ENCODE measurements around the gene SMARCA4.
"Not testable (repeated sequence)": the region's sequence is repeated elsewhere in the genome, so short reads cannot be mapped to it uniquely, and the experiment has no call there.

- not testable (repeated sequence) for TF ChIP-seq CTCF, POLR2A (IDR thresholded peaks at IDR 0.05)
Observed at GRCh38 chr19:11076792-11077191, 116.0 kb downstream of the SMARCA4 start.
